Endothelial cell of umbilical vein (primary cell): ENCODE results near the gene ANGPTL7. TPM values are rescaled to one million over a fixed set of nuclear protein-coding genes. Genes with fewer than 3 reads are reported as not detected.

Experiments
- BruUV-seq: library from RNA; stranded (reverse); fragments of 400-500 nt; replicated peaks from 2 replicates; lab custom pipeline; 2021; lab: Mats Ljungman, UMichigan
- CTCF ChIA-PET: fragments of 300-600, 350-600 bp; sonication (Branson Sonifier 250); formaldehyde crosslinking; loops from one replicate; lab custom pipeline; 2021; ENCODE audit warnings: antibody characterized with exemption, inconsistent platforms; lab: Charles Lee
- POLR2A ChIA-PET: fragments of 300-600, 350-600 bp; sonication (Branson Sonifier 250); formaldehyde crosslinking; loops from one replicate; lab custom pipeline; 2021; ENCODE audit warnings: antibody characterized with exemption, inconsistent platforms; lab: Charles Lee
- DNase-seq: peaks from one replicate; pipeline ENCODE4 v3.0.0-alpha.2; 2011; ENCODE audit warnings: low read depth, low spot score
- FAIRE-seq: peaks from 2 replicates; lab custom pipeline; 2011; peaks lifted over from hg19 to GRCh38; lab: Jason Lieb, UNC
- H2AFZ ChIP-seq: 2 replicates; pipeline ENCODE4 v1.6.0; 2012; ENCODE audit warnings: low read depth, low read length, control low read depth, inconsistent platforms
- H3K27ac ChIP-seq: 2 replicates; pipeline ENCODE4 v1.5.1; 2011; ENCODE audit warnings: low read depth, mild to moderate bottlenecking, control low read depth, low read length, moderate library complexity; ENCODE audit not compliant: insufficient read depth
- H3K27me3 ChIP-seq, 2 experiments: 2 replicates each; pipeline versions ENCODE4 v1.6.0 to v1.6.1; 2011; ENCODE audit warnings: low read length in 2 of 2, mixed read lengths in 1 of 2; ENCODE audit not compliant: control insufficient read depth in 2 of 2, insufficient read depth in 2 of 2
- H3K36me3 ChIP-seq, 2 experiments: 2 replicates in 1 of 2; 3 replicates in 1 of 2; pipeline ENCODE4 v1.5.1; 2011; ENCODE audit warnings: low read length in 2 of 2, mild to moderate bottlenecking in 1 of 2, moderate library complexity in 1 of 2; ENCODE audit not compliant: control insufficient read depth in 2 of 2, insufficient read depth in 2 of 2; ENCODE audit errors: extremely low read depth in 1 of 2
- H3K4me1 ChIP-seq: 3 replicates; pipeline ENCODE4 v1.5.1; 2011; ENCODE audit warnings: mild to moderate bottlenecking, low read length; ENCODE audit not compliant: control insufficient read depth, insufficient read depth; ENCODE audit errors: extremely low read depth
- H3K4me2 ChIP-seq: 2 replicates; pipeline ENCODE4 v1.6.1; 2011; ENCODE audit warnings: low read length, control low read depth, mixed read lengths; ENCODE audit not compliant: insufficient read depth
- H3K4me3 ChIP-seq, 3 experiments: fragments of 200-600 bp in 1 of 3; sonication (generic), shearing (Covaris generic) in 1 of 3; replicated peaks in 1 of 3; 2 replicates each; pipeline ENCODE4 v1.5.1; 2011 to 2016; ENCODE audit warnings: control low read depth in 3 of 3, low read length in 3 of 3, mild to moderate bottlenecking in 2 of 3, inconsistent platforms in 1 of 3, low read depth in 1 of 3, moderate library complexity in 1 of 3; ENCODE audit not compliant: insufficient read depth in 1 of 3
- H3K79me2 ChIP-seq: 2 replicates; pipeline ENCODE4 v1.6.0; 2012; ENCODE audit warnings: low read length, inconsistent platforms; ENCODE audit not compliant: control insufficient read depth, insufficient read depth
- H3K9ac ChIP-seq: replicated peaks from 2 replicates; pipeline ENCODE3; 2011; ENCODE audit warnings: low read length, control low read depth; ENCODE audit not compliant: insufficient read depth; ENCODE audit errors: extremely low read depth
- H3K9me1 ChIP-seq: replicated peaks from 3 replicates; pipeline ENCODE4 v1.6.0; 2011; ENCODE audit warnings: mild to moderate bottlenecking, low read length; ENCODE audit not compliant: control insufficient read depth, insufficient read depth; ENCODE audit errors: extremely low read depth
- H3K9me3 ChIP-seq: replicated peaks from 2 replicates; pipeline ENCODE4 v1.5.1; 2012; ENCODE audit warnings: low read length, inconsistent platforms; ENCODE audit not compliant: control insufficient read depth, insufficient read depth
- H4K20me1 ChIP-seq: replicated peaks from 2 replicates; pipeline ENCODE3; 2011; ENCODE audit warnings: mild to moderate bottlenecking, low read length; ENCODE audit not compliant: control insufficient read depth, insufficient read depth; ENCODE audit errors: extremely low read depth
- CTCF ChIP-seq, 2 donors: IDR thresholded peaks; 1 replicate in 1 of 2; 2 replicates in 1 of 2; pipeline ENCODE4 v1.5.1; 2011; ENCODE audit warnings: low read length in 2 of 2, mild to moderate bottlenecking in 2 of 2, moderate library complexity in 2 of 2, control low read depth in 1 of 2, inconsistent platforms in 1 of 2, low read depth in 1 of 2; ENCODE audit not compliant: insufficient read depth in 1 of 2; ENCODE audit errors: extremely low read depth in 1 of 2
- EZH2 ChIP-seq: IDR thresholded peaks from 2 replicates; pipeline ENCODE4 v1.6.1; 2012; ENCODE audit warnings: borderline replicate concordance, low read depth, mild to moderate bottlenecking, moderate library complexity, low read length, inconsistent platforms; ENCODE audit not compliant: severe bottlenecking
- FOS ChIP-seq: IDR thresholded peaks from 2 replicates; pipeline ENCODE4 v1.6.1; 2011; ENCODE audit warnings: mild to moderate bottlenecking, low read length, moderate library complexity, borderline replicate concordance; ENCODE audit not compliant: insufficient read depth
- GATA2 ChIP-seq: IDR thresholded peaks from 2 replicates; pipeline ENCODE4 v1.7.0; 2011; ENCODE audit warnings: low read depth, mild to moderate bottlenecking, moderate library complexity, mixed read lengths, low read length; ENCODE audit not compliant: insufficient read length, insufficient read depth
- JUN ChIP-seq: IDR thresholded peaks from 2 replicates; pipeline ENCODE4 v1.6.1; 2011; ENCODE audit warnings: borderline replicate concordance, low read depth; ENCODE audit not compliant: insufficient read length, insufficient read depth
- MAX ChIP-seq: IDR thresholded peaks from 2 replicates; pipeline ENCODE4 v1.6.1; 2011; ENCODE audit not compliant: insufficient read depth, insufficient read length
- MYC ChIP-seq: IDR thresholded peaks from one replicate; pipeline ENCODE4 v1.6.1; 2011; ENCODE audit warnings: mild to moderate bottlenecking, low read depth, low read length
- POLR2A ChIP-seq: IDR thresholded peaks from 2 replicates; pipeline ENCODE4 v1.6.1; 2012; ENCODE audit warnings: low read depth, mild to moderate bottlenecking, control low read depth, low read length
- POLR2AphosphoS5 ChIP-seq: IDR thresholded peaks from 2 replicates; pipeline ENCODE4 v1.6.1; 2012; ENCODE audit warnings: low read depth, mild to moderate bottlenecking, control low read depth, low read length, moderate library complexity; ENCODE audit not compliant: insufficient read depth
- dilution Hi-C: fragments of 300-500 bp; cut with MboI; formaldehyde crosslinking; loops from one replicate; pipeline ENCODE4 v1.15.0; 2019; ENCODE audit warnings: low sequenced_read_pairs; ENCODE audit not compliant: extremely low pct_ligation_motif_present
- intact Hi-C: fragments of 100-400 bp; cut with micrococcal nuclease; formaldehyde crosslinking; loops from one replicate; pipeline ENCODE4 v1.10.0; 2022
- polyA plus RNA-seq, 4 experiments: library from polyadenylated mRNA; depleted of rRNA in 3 of 4; stranded (reverse) in 3 of 4; unstranded in 1 of 4; fragments of >200 nt; gene quantifications; 2 replicates each; pipeline versions ENCODE4 v1.2.1 to v1.2.3, GENCODE V29; 2011 to 2012; ENCODE audit warnings: missing spikeins in 1 of 4
- total RNA-seq: library from RNA; stranded (reverse); gene quantifications from 2 replicates; pipeline ENCODE4 v1.2.3, GENCODE V29; 2021

ANGPTL7 gene
- total and polyA plus RNA-seq, 2 donors (not counting 3 experiments of a cell fraction or from before 2014, with no cell fraction given): not detected

GRCh38 chr1:11184973-11185372 lies 4.2 kb upstream of the ANGPTL7 start:
- POLR2A ChIA-PET: no interaction called here
- BruUV-seq: no TSS peak
- no peak overlapping the region for H2AFZ ChIP-seq
- no peak overlapping the region for H3K4me2 ChIP-seq
- no peaks in the 10 kb centered on the region for H3K9me1 ChIP-seq
- intact Hi-C loops (no loop called here), dilution Hi-C loops (no loop called here)
- no peak for FAIRE-seq
- no peak overlapping the region for H3K27ac ChIP-seq
- TF ChIP-seq MAX: no peak
- no peak for TF ChIP-seq JUN
- TF ChIP-seq CTCF (IDR thresholded peaks at IDR 0.05; ENCODE audit: extremely low read depth in 1 of 2, insufficient read depth in 1 of 2, low read depth in 1 of 2, low read length in 2 of 2): no peak
- no peak for TF ChIP-seq FOS
- TF ChIP-seq POLR2AphosphoS5: no peak
- TF ChIP-seq POLR2A: no peak
- TF ChIP-seq MYC: no peak
- no peak for TF ChIP-seq EZH2
- TF ChIP-seq GATA2: no peak
- no peaks in the 10 kb centered on the region for H3K4me1 ChIP-seq
- H3K9me3 ChIP-seq: no peaks in the 10 kb centered on the region
- H3K27me3 ChIP-seq: no peaks in the 10 kb centered on the region
- H4K20me1 ChIP-seq: no peaks in the 10 kb centered on the region
- H3K36me3 ChIP-seq: peaks cover 7 to 12% of the 10 kb centered on the region in 2 experiments
- no peaks in the 10 kb centered on the region for H3K79me2 ChIP-seq
- CTCF ChIA-PET: interaction anchor here (0.8 to 1.3 kb wide), 2 partner anchors 22 to 148 kb away, joined by 3 read pairs; no protein-coding TSS in a partner anchor
- H3K9ac ChIP-seq: no peak overlapping the region
- H3K4me3 ChIP-seq: no peak overlapping the region
- DNase-seq: no peak
